Neural cell (in vitro differentiated cells): Measurements from ENCODE around the gene RGL4.

Source experiments
- CTCF ChIP-seq: fragments of 450-650 bp; IDR thresholded peaks from 2 replicates; pipeline ENCODE4 v1.5.1; 2014; ENCODE audit warnings: antibody characterized with exemption, mild to moderate bottlenecking, moderate library complexity; ENCODE audit not compliant: poor library complexity, severe bottlenecking
- POLR2AphosphoS5 ChIP-seq: IDR thresholded peaks from 2 replicates; pipeline ENCODE4 v1.6.1; 2012
- REST ChIP-seq: IDR thresholded peaks from 2 replicates; pipeline ENCODE4 v1.6.1; 2012; ENCODE audit warnings: borderline replicate concordance
- SMC3 ChIP-seq: fragments of 450-650 bp; conservative IDR thresholded peaks from 2 replicates; pipeline ENCODE4 v1.6.1; 2014; ENCODE audit warnings: antibody characterized with exemption, mild to moderate bottlenecking, moderate library complexity; ENCODE audit not compliant: poor library complexity

GRCh38 chr22:23682077-23682476, 8.7 kb upstream of the RGL4 start:
- TF ChIP-seq CTCF, result no peak
- no peak for TF ChIP-seq REST
- no peak for TF ChIP-seq SMC3
- TF ChIP-seq POLR2AphosphoS5, result no peak
